ENCODE measurements around the gene KLK11. TPM values are rescaled to one million over a fixed set of nuclear protein-coding genes. Genes with fewer than 3 reads are reported as not detected.

KLK11 gene
- total and polyA plus RNA-seq, 2 of the 8 experiments (the other 6 are each of a cell fraction or from before 2014, with no cell fraction given): 0.45 TPM; not detected in 1

DNA sequence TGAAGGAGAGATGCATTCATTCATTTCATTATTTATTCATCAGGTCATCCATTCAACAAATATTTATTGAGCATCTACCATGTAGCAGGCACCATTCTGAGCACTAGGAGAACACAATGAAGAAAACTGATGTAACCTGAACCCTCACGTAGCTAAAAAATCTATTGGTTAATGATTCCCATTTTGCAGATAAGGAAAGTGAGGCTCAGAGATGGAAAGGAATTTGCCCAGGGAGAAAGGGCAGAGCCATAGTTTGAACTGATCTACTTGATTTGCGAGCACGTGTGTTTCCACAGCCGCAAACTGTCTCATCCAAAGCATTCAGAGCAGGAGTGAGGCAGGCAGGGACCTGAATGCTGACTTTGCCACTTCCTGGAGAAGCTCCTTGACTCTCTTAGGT lies 27.7 kb downstream of the KLK11 start:
- Histone ChIP-seq H2BK15ac (ENCODE audit: low read length) (no peak overlapping the region), H3K36me3 (ENCODE audit: control insufficient read depth in 2 of 4, insufficient read depth in 4 of 4, low read length in 3 of 4) (no peaks in the 10 kb centered on the region), H3K14ac (ENCODE audit: insufficient read length) (no peak overlapping the region), H3K23ac (ENCODE audit: insufficient read length) (no peak overlapping the region), H3K27me3 (replicated peaks in 1 of 4; ENCODE audit: control insufficient read depth in 3 of 4, extremely low read depth in 1 of 4, insufficient read depth in 3 of 4, low read length in 3 of 4) (no peaks in the 10 kb centered on the region; a peak in 1 of 7 replicates), H3K4me1 (replicated peaks in 1 of 4; ENCODE audit: control insufficient read depth in 3 of 4, insufficient read depth in 4 of 4, low read length in 3 of 4) (peaks cover 0 to 20% (median 6%) of the 10 kb centered on the region in 4 experiments; a peak in 6 of 7 replicates), H4K8ac (ENCODE audit: extremely low read depth, insufficient read depth, low read length) (no peak overlapping the region), H4K20me1 (replicated peaks in 1 of 2; ENCODE audit: control insufficient read depth in 1 of 2, insufficient read depth in 2 of 2, low read length in 2 of 2) (no peaks in the 10 kb centered on the region), H2AFZ (ENCODE audit: low read length) (no peak overlapping the region), H4K5ac (ENCODE audit: insufficient read length, low read depth, low read length) (no peak overlapping the region), H4K91ac (replicated peaks; ENCODE audit: insufficient read length, low read length) (no peak overlapping the region), H2BK12ac (ENCODE audit: low read depth, low read length) (no peak overlapping the region; the same call in 1 of the 2 replicates), H3K4me3 (ENCODE audit: extremely low read depth in 1 of 4, insufficient read depth in 2 of 4, low read depth in 3 of 4, low read length in 4 of 4) (no peak overlapping the region), H3K18ac (ENCODE audit: extremely low read depth, low read length) (no peak overlapping the region), H3K56ac (replicated peaks; ENCODE audit: insufficient read length, low read depth, low read length) (no peak overlapping the region), H3K79me2 (ENCODE audit: control insufficient read depth in 1 of 2, insufficient read depth in 2 of 2, low read length in 2 of 2) (no peaks in the 10 kb centered on the region), H3K79me1 (ENCODE audit: low read depth, low read length) (no peaks in the 10 kb centered on the region), H2BK120ac (replicated peaks; ENCODE audit: low read depth, low read length) (no peak overlapping the region), H3K27ac (ENCODE audit: low read depth, low read length) (no peak overlapping the region), H2BK20ac (ENCODE audit: low read length) (no peak overlapping the region), H3K4ac (replicated peaks; ENCODE audit: insufficient read length, low read depth, low read length) (no peak overlapping the region), H3K9ac (replicated peaks in 1 of 4; ENCODE audit: extremely low read depth in 1 of 4, low read depth in 3 of 4, low read length in 3 of 4) (no peak overlapping the region), H2BK5ac (ENCODE audit: low read depth, low read length) (no peak overlapping the region), H3K4me2 (ENCODE audit: insufficient read depth in 1 of 2, low read depth in 2 of 2, low read length in 2 of 2) (no peak overlapping the region), H2AK5ac (ENCODE audit: low read depth, low read length) (no peak overlapping the region), H3K9me3 (ENCODE audit: insufficient read depth in 2 of 2, low read depth in 1 of 2, low read length in 1 of 2) (no peaks in the 10 kb centered on the region), H3K23me2 (ENCODE audit: low read depth, low read length) (no peaks in the 10 kb centered on the region)
- ChIA-PET CTCF (ENCODE audit: partially characterized antibody) (interaction anchor here (0.7 to 3.6 kb wide), 3 partner anchors 15 to 98 kb away, joined by 3 to 19 read pairs (median 3); no protein-coding TSS in a partner anchor), POLR2A (ENCODE audit: partially characterized antibody) (no interaction called here)
- DNase-seq (ENCODE audit: low read depth in 1 of 2, low spot score in 2 of 2): no peak
- WGBS, 2 experiments (ENCODE audit: extremely low coverage in 1 of 2, insufficient coverage in 1 of 2, insufficient read length in 1 of 2, insufficient replicate concordance in 2 of 2, low coverage in 1 of 2, low lambda C conversion rate in 2 of 2, missing lambda C conversion rate in 1 of 2): 89% methylated on average over 4 of the region's 4 CpGs; no CpG with 5 or more reads in 1 of the 2 experiments
- no peak for TF ChIP-seq EZH2 (IDR thresholded peaks at IDR 0.05; ENCODE audit: low read depth, low read length, severe bottlenecking)
- TF ChIP-seq POU5F1 (IDR thresholded peaks at IDR 0.05; ENCODE audit: low read depth, low read length): no peak
- no peak for TF ChIP-seq PHF8 (conservative IDR thresholded peaks at IDR 0.05; ENCODE audit: low read depth, low read length)
- no peak for TF ChIP-seq GTF2F1 (IDR thresholded peaks at IDR 0.05; ENCODE audit: borderline replicate concordance, low read depth, low read length)
- TF ChIP-seq SP2 (IDR thresholded peaks at IDR 0.05; ENCODE audit: low read length): no peak
- TF ChIP-seq TAF7 (optimal IDR thresholded peaks at IDR 0.05; ENCODE audit: borderline replicate concordance, low read depth, low read length): no peak
- no peak for TF ChIP-seq TEAD4 (IDR thresholded peaks at IDR 0.05; ENCODE audit: low read depth, low read length)
- no peak for TF ChIP-seq ATF2 (IDR thresholded peaks at IDR 0.05; ENCODE audit: low read length)
- FAIRE-seq: no peak

Data from H1 (cell line).